SKM-1 (cell line): ENCODE measurements around the gene PHF13.
"Not testable (repeated sequence)": the region's sequence is repeated elsewhere in the genome, so short reads cannot be mapped to it uniquely, and the experiment has no call there.

Source experiments
- DNase-seq: peaks from one replicate; lab custom pipeline; 2025; ENCODE audit not compliant: unreplicated experiment; lab: John Stamatoyannopoulos, UW

The PHF13 gene

GRCh38 chr1:6653436-6654290 is 40.1 kb downstream of the PHF13 start:
- no peak for DNase-seq

- DNase-seq: no peak
Measured at GRCh38 chr1:6657138-6657537, 43.6 kb downstream of the PHF13 start.

GRCh38 chr1:6658359-6659060 is 45.0 kb downstream of the PHF13 start:
- no peak for DNase-seq

DNA sequence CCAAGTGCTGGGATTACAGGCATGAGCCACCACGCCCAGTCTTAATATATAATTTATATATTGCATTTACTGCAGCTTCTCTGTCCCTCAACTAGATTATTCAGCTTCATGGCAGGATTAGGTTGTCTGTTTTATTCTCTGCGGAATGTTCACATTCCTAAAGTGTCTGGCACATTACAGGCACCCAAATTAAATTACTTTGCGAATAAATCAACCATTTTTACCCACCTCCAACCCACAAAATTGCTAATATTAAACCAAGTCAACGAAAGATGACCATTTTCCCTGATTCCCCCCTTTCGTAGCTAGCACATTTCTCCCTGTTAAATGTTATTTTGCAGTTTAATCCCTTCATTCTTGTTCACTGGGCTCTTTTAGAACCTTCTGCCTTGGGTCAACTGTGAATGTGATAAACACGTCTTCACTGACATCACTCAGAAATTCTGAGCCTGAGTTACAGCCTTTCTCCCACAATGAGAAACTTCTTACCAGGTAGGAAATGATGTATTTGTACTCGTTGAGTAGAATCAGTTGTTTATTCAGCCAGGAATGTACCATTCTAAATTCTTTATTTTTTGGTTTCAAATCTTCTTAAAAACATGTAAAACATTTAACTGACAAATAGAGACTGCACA is 47.0 kb downstream of the PHF13 start:
- no peak for DNase-seq

DNA sequence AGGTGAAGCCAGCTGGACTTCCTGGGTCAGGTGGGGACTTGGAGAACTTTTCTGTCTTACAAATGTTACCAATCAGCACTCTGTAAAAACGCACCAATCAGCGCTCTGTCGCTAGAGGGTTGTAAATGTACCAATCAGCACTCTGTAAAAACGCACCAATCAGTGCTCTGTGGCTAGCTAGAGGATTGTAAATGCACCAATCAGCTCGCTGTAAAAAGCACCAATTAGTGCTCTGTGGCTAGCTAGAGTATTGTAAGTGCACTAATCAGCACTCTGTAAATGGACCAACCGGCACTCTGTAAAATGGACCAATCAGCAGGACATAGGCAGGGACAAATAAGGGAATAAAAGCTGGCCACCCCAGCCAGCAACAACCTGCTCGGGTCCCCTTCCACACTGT is 48.9 kb downstream of the PHF13 start:
- DNase-seq: not testable (repeated sequence)

DNA sequence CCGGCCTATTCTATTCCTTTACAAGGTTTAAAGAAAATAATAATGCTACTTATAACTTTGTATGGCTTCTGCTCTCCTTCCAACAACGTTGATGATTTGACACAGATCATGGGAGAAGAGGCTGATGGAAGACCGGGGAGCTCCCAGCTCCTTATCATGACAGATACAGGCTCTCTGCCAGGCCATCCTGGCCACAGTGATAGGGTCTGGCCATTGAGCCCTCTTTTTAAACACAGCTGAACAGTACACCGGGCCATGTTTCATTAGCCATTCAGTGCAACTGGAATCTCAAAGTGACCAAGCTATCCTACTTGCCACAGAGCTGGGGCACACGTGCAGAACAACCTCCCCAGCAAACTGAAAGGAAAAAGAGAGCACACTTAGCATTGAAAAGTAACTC is 53.2 kb downstream of the PHF13 start:
- DNase-seq: no peak

DNA sequence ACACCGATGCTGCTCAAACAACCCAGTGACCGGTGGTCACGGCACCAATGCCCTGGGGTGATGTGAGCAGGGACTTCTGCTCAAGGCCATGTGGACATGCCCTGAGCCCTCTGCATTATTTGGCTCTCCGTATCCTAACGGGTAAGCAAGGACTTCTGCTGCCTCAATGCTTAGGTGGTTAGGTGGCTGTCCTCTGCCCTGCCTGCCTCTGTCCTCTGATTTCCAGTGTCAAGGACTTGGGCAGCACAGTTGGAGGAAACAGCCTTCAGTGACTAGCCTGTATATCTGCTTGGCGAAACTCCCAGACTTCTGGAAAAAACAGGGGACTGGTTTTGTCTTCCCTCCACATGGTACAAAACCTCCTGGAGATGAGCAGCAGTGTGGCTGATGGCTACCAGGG is 53.6 kb downstream of the PHF13 start:
- DNase-seq: no peak

- no peak for DNase-seq
Measured at GRCh38 chr1:6668503-6668902, 55.0 kb downstream of the PHF13 start.

GRCh38 chr1:6672558-6672957 is 59.0 kb downstream of the PHF13 start:
- no peak for DNase-seq
